HepG2 (cell line): ENCODE measurements around the gene TNK1. TPM values are rescaled to one million over a fixed set of nuclear protein-coding genes. Genes with fewer than 3 reads are reported as not detected.

Experiments
- ATF2 ChIP-seq: sonication (generic); formaldehyde crosslinking; IDR thresholded peaks from 2 replicates; pipeline ENCODE4 v1.4.0; 2020; ENCODE audit warnings: missing genetic modification reagents
- DPF2 ChIP-seq: sonication (generic); formaldehyde crosslinking; IDR thresholded peaks from 2 replicates; pipeline ENCODE4 v1.4.0; 2020; ENCODE audit warnings: mild to moderate bottlenecking, low read depth, missing genetic modification reagents, borderline replicate concordance
- ELF3 ChIP-seq: IDR thresholded peaks from 2 replicates; pipeline ENCODE4 v1.6.1; 2016; ENCODE audit warnings: missing genetic modification reagents, missing compliant biosample characterization
- IKZF5 ChIP-seq: IDR thresholded peaks from 2 replicates; pipeline ENCODE4 v1.6.1; 2018; ENCODE audit warnings: missing genetic modification reagents, mild to moderate bottlenecking, missing compliant biosample characterization
- MEIS1 ChIP-seq: sonication (generic); formaldehyde crosslinking; IDR thresholded peaks from 2 replicates; pipeline ENCODE4 v1.9.0; 2021; ENCODE audit warnings: mild to moderate bottlenecking, missing genetic modification reagents, moderate library complexity, borderline replicate concordance
- PAXIP1 ChIP-seq: sonication (generic); formaldehyde crosslinking; conservative IDR thresholded peaks from 2 replicates; pipeline ENCODE4 v1.4.0; 2020; ENCODE audit warnings: mild to moderate bottlenecking, missing genetic modification reagents, moderate library complexity
- PHF5A ChIP-seq: IDR thresholded peaks from one replicate; pipeline ENCODE4 v1.6.1; 2018; ENCODE audit warnings: low read depth, missing genetic modification reagents; ENCODE audit not compliant: unreplicated experiment
- POGK ChIP-seq: sonication (generic); formaldehyde crosslinking; conservative IDR thresholded peaks from 2 replicates; pipeline ENCODE4 v1.8.0; 2022; ENCODE audit warnings: mild to moderate bottlenecking, moderate library complexity, missing genetic modification reagents
- POLR2G ChIP-seq: fragments of 200-400 bp; formaldehyde crosslinking; IDR thresholded peaks from 2 replicates; pipeline ENCODE4 v1.6.1; 2018; ENCODE audit warnings: mild to moderate bottlenecking, low read depth, low read length, moderate library complexity
- ZBTB4 ChIP-seq: sonication (generic); formaldehyde crosslinking; IDR thresholded peaks from 2 replicates; pipeline ENCODE4 v1.4.0; 2020; ENCODE audit warnings: missing genetic modification reagents, mild to moderate bottlenecking, borderline replicate concordance
- ZBTB7A ChIP-seq: sonication (generic); formaldehyde crosslinking; IDR thresholded peaks from 2 replicates; pipeline ENCODE4 v1.8.0; 2022; ENCODE audit warnings: mild to moderate bottlenecking, missing genetic modification reagents
- ZNF225 ChIP-seq: sonication (generic); formaldehyde crosslinking; IDR thresholded peaks from 2 replicates; pipeline ENCODE4 v1.4.0; 2020; ENCODE audit warnings: mild to moderate bottlenecking, missing genetic modification reagents
- ZNF335 ChIP-seq: sonication (generic); formaldehyde crosslinking; IDR thresholded peaks from 2 replicates; pipeline ENCODE4 v1.4.0; 2020; ENCODE audit warnings: missing genetic modification reagents
- ZNF556 ChIP-seq: sonication (generic); formaldehyde crosslinking; IDR thresholded peaks from 2 replicates; pipeline ENCODE4 v1.4.0; 2020; ENCODE audit warnings: mild to moderate bottlenecking, missing genetic modification reagents, borderline replicate concordance
- ZNF737 ChIP-seq: sonication (generic); formaldehyde crosslinking; IDR thresholded peaks from 2 replicates; pipeline ENCODE4 v1.5.0; 2020; ENCODE audit warnings: missing genetic modification reagents, mild to moderate bottlenecking, borderline replicate concordance
- polyA plus RNA-seq, 8 experiments: library from polyadenylated mRNA; depleted of rRNA in 3 of 8; stranded (reverse) in 7 of 8; unstranded in 1 of 8; fragments of >200 nt; fragmentation: Illumina TruSeq in 4 of 8; extraction: Trizol in 4 of 8; gene quantifications; 2 replicates each; pipeline versions ENCODE4 v1.2.1 to v1.2.3, GENCODE V29; 2011 to 2016; ENCODE audit warnings: low read depth in 4 of 8, missing spikeins in 1 of 8, mixed read lengths in 1 of 8; ENCODE audit not compliant: insufficient read depth in 1 of 8
- total RNA-seq, 5 experiments: library from RNA; depleted of rRNA; stranded (reverse); fragments of >200 nt; fragmentation: Illumina TruSeq; extraction: Trizol; gene quantifications; 2 replicates each; pipeline ENCODE4 v1.2.3, GENCODE V29; 2016; ENCODE audit warnings: low read depth in 1 of 5

The TNK1 gene
- total and polyA plus RNA-seq, 2 of the 13 experiments (the other 11 are each of a cell fraction or from before 2014, with no cell fraction given): 2.0 to 3.5 TPM

- peak; percentile 71 for TF ChIP-seq PAXIP1
- peak; percentile 25 for TF ChIP-seq PHF5A (CRISPR knock-in tag)
- TF ChIP-seq POGK (CRISPR knock-in tag): peak; percentile 44; the same call in 1 of the 2 replicates
- no peak for TF ChIP-seq ZNF335
- TF ChIP-seq DPF2 (CRISPR knock-in tag): peak; percentile 21; the same call in 1 of the 2 replicates
- peak; percentile 35; the same call in 1 of the 2 replicates for TF ChIP-seq IKZF5
- peak; percentile 71; the same call in 1 of the 2 replicates for TF ChIP-seq POLR2G
- TF ChIP-seq MEIS1: peak; percentile 69; the same call in 1 of the 2 replicates
- TF ChIP-seq ZBTB7A: peak; percentile 85; the same call in 1 of the 2 replicates
- TF ChIP-seq ZBTB4 (CRISPR knock-in tag): 0 out of 2 replicates have a peak, but pooled peaks have one; percentile 37
- TF ChIP-seq ZNF737 (CRISPR knock-in tag): 0 out of 2 replicates have a peak, but pooled peaks have one; percentile 29
- TF ChIP-seq ELF3 (CRISPR knock-in tag): no peak
- TF ChIP-seq ZNF225 (CRISPR knock-in tag): no peak; the same call in 1 of the 2 replicates
- peak; percentile 54; the same call in 1 of the 2 replicates for TF ChIP-seq ATF2 (CRISPR knock-in tag)
- TF ChIP-seq ZNF556 (CRISPR knock-in tag): 0 out of 2 replicates have a peak, but pooled peaks have one; percentile 5
These were observed 22.3 kb downstream of the TNK1 start (continued) for GRCh38 chr17:7403043-7403726.
